Calu3 (cell line): Measurements from ENCODE around the gene PM20D2. TPM values are rescaled to one million over a fixed set of nuclear protein-coding genes. Genes with fewer than 3 reads are reported as not detected.

Source experiments
- BruUV-seq: library from RNA; stranded (reverse); fragments of 400-500 nt; replicated peaks from 2 replicates; lab custom pipeline; 2021; lab: Mats Ljungman, UMichigan
- CTCF ChIA-PET: fragments of 300-600 bp; sonication (Branson Sonifier 250); formaldehyde crosslinking; loops from one replicate; lab custom pipeline; 2022; ENCODE audit warnings: antibody characterized with exemption; lab: Charles Lee
- DNase-seq: peaks from one replicate; pipeline ENCODE4 v3.0.0; 2022
- H3K27ac Mint-ChIP-seq: one replicate; pipeline ENCODE4 v1.8.0; 2022; ENCODE audit warnings: mixed read lengths; ENCODE audit not compliant: unreplicated experiment
- H3K27me3 Mint-ChIP-seq: one replicate; pipeline ENCODE4 v1.8.0; 2022; ENCODE audit warnings: mixed read lengths; ENCODE audit not compliant: unreplicated experiment
- H3K36me3 Mint-ChIP-seq: one replicate; pipeline ENCODE4 v1.8.0; 2022; ENCODE audit warnings: mild to moderate bottlenecking, moderate library complexity, mixed read lengths; ENCODE audit not compliant: insufficient read depth, unreplicated experiment
- H3K4me1 Mint-ChIP-seq: one replicate; pipeline ENCODE4 v1.8.0; 2022; ENCODE audit warnings: mild to moderate bottlenecking, low read depth, mixed read lengths; ENCODE audit not compliant: unreplicated experiment
- H3K4me3 Mint-ChIP-seq: one replicate; pipeline ENCODE4 v1.8.0; 2022; ENCODE audit warnings: mild to moderate bottlenecking, low read depth, moderate library complexity, mixed read lengths; ENCODE audit not compliant: unreplicated experiment
- H3K9me3 Mint-ChIP-seq: one replicate; pipeline ENCODE4 v1.8.0; 2022; ENCODE audit warnings: low read depth, mixed read lengths; ENCODE audit not compliant: unreplicated experiment
- CTCF ChIP-seq: fragments of 200-600 bp; IDR thresholded peaks from one replicate; pipeline ENCODE4 v1.8.0; 2022; ENCODE audit warnings: antibody characterized with exemption; ENCODE audit not compliant: unreplicated experiment
- intact Hi-C: fragments of 100-400 bp; cut with micrococcal nuclease; formaldehyde crosslinking; loops from one replicate; pipeline ENCODE4 v1.10.0; 2022; ENCODE audit not compliant: unreplicated experiment
- total RNA-seq: library from RNA; stranded (reverse); gene quantifications from 2 replicates; pipeline ENCODE4 v1.2.3, GENCODE V29; 2022

The PM20D2 gene
- total RNA-seq, 1 experiment from 2014 or later: 33.2 TPM

DNA sequence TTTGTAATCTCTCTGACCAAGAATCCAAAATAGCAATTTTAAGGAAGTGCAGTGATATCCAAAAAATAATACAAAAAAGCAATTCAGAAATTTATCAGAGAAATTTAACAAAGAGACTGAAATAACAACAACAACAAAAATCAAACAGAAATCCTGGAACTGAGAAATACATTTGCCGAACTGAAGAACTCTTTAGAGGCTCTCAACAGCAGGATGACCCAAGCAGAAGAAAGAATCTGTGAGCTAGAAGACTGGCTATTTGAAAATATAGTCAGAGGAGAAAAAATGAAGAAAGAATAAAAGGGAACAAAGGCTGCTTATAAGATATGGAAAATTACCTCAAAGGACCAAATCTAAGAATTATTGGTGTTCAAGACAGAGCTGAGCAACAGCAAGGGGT lies 48.7 kb downstream of the PM20D2 start:
- peaks cover 54% of the 10 kb centered on the region for H3K27me3 Mint-ChIP-seq
- DNase-seq: no peak
- no peaks in the 10 kb centered on the region for H3K36me3 Mint-ChIP-seq
- CTCF ChIA-PET: no interaction called here
- intact Hi-C loops: no loop called here
- H3K4me3 Mint-ChIP-seq: no peak overlapping the region
- H3K4me1 Mint-ChIP-seq: no peaks in the 10 kb centered on the region
- H3K27ac Mint-ChIP-seq: no peak overlapping the region
- BruUV-seq: no TSS peak
- TF ChIP-seq CTCF: no peak
- H3K9me3 Mint-ChIP-seq: no peaks in the 10 kb centered on the region

GRCh38 chr6:89197141-89197540 lies 51.3 kb downstream of the PM20D2 start:
- no peak for TF ChIP-seq CTCF
- H3K4me1 Mint-ChIP-seq: no peaks in the 10 kb centered on the region
- H3K27me3 Mint-ChIP-seq: peaks cover 58% of the 10 kb centered on the region
- no peaks in the 10 kb centered on the region for H3K9me3 Mint-ChIP-seq
- DNase-seq: no peak
- no peak overlapping the region for H3K27ac Mint-ChIP-seq
- no TSS peak for BruUV-seq
- intact Hi-C loops: no loop called here
- no peaks in the 10 kb centered on the region for H3K36me3 Mint-ChIP-seq
- no peak overlapping the region for H3K4me3 Mint-ChIP-seq
- CTCF ChIA-PET: no interaction called here

DNA sequence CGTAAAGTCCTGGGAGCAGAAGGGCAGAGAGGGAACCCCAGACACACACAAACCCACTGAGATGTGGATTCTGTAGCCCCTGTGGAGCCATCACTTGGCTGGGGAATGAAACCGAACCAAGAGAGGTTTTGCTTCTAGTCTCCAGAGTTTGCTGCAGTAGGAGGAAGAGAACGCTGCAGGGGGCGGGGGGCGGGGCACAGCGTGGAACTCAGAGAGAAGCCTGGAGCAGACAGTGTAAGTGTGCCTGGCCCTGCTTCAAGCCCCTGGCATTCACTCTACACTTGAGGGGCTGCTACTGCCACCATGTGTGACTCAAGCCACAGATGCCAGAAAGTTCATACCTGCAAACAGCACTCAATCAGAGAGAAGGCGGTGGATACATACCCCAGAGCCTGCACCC lies 52.4 kb downstream of the PM20D2 start:
- H3K9me3 Mint-ChIP-seq: no peaks in the 10 kb centered on the region
- H3K36me3 Mint-ChIP-seq: no peaks in the 10 kb centered on the region
- BruUV-seq: no TSS peak
- H3K4me3 Mint-ChIP-seq: no peak overlapping the region
- H3K27ac Mint-ChIP-seq: no peak overlapping the region
- CTCF ChIA-PET: no interaction called here
- intact Hi-C loops: no loop called here
- H3K4me1 Mint-ChIP-seq: no peaks in the 10 kb centered on the region
- no peak for TF ChIP-seq CTCF
- H3K27me3 Mint-ChIP-seq: peaks cover 48% of the 10 kb centered on the region
- DNase-seq: no peak

GRCh38 chr6:89199579-89199978 lies 53.7 kb downstream of the PM20D2 start:
- Mint-ChIP-seq H3K9me3 (no peaks in the 10 kb centered on the region), H3K27me3 (peaks cover 48% of the 10 kb centered on the region), H3K36me3 (no peaks in the 10 kb centered on the region), H3K4me1 (no peaks in the 10 kb centered on the region), H3K4me3 (no peak overlapping the region), H3K27ac (no peak overlapping the region)
- BruUV-seq: no TSS peak
- CTCF ChIA-PET: no interaction called here
- intact Hi-C loops: no loop called here
- TF ChIP-seq CTCF: no peak
- no peak for DNase-seq
